GM18498 (cell line): ENCODE measurements around the gene NFATC3.

Source experiments
- ATAC-seq: cut with Tn5 transposase; IDR thresholded peaks from one replicate; pipeline ENCODE4 v1.9.1; 2021; ENCODE audit warnings: mild to moderate bottlenecking, moderate library complexity; ENCODE audit not compliant: unreplicated experiment

The NFATC3 gene

GRCh38 chr16:68244903-68245853, 160.0 kb downstream of the NFATC3 start, which contains the start of gene PLA2G15:
Gene PLA2G15, plus strand, starts transcription at chr16:68245373. Its CDS starts 54 bp downstream, at chr16:68245427.
- peak; percentile 91 for ATAC-seq

DNA sequence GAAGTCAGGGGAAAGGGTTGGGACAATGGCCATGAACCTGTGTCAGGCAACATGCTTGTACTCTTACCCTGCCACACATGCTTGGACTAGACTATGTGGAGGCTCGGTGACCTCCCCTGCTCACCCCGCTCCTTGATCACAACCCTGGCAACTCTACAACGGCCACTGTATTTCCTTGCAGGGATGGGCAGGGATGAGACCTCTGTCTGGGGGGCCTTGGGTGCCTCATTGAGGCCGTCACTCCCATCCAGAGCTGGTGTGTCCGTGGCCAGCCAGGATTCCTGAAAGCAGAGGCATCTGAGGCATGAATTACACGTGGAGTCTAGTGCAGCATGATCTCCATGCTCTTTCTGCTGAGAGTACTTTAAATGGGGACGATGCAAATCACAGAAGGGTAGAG, 161.0 kb downstream of the NFATC3 start:
- ATAC-seq, result no peak

GRCh38 chr16:68246666-68247065, 161.5 kb downstream of the NFATC3 start:
- no peak for ATAC-seq

GRCh38 chr16:68247400-68247799, 162.2 kb downstream of the NFATC3 start:
- no peak for ATAC-seq

DNA sequence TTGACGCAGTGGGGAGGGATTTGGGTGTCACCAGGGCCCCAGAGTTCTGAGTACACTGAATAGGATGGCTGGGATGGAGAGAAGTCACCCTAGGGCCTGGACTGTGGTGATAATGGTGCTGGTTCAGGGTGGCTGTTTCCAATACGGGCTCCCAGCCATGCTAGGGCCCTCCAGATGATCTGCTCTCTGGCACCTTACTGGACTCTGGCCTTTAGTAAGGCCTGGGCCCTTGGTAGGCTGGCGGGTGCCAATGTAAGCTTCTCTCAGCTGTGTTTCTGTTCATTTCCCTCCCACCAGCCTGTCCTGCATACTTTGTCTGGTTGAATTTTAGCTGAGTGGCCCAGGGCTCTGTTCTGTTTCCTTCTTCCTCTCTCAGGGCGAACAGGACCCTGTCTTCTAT, 162.8 kb downstream of the NFATC3 start:
- ATAC-seq, result no peak

DNA sequence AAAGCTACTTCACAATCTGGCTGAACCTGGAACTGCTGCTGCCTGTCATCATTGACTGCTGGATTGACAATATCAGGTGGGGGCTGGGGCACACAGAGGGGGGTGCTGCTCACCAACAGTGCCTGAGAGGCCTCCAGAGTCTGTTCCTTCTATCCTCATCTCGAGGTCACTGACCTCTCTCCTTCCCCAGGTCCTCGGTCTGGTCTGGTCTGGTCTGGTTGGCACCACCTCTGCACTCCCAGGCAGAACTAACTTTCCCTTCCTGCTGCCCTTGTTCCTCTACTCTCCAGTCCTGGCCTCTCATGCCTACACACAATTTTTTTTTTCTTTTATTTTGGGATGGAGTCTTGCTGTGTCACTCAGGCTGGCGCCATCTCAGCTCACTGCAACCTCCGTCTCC, 164.2 kb downstream of the NFATC3 start:
- no peak for ATAC-seq

DNA sequence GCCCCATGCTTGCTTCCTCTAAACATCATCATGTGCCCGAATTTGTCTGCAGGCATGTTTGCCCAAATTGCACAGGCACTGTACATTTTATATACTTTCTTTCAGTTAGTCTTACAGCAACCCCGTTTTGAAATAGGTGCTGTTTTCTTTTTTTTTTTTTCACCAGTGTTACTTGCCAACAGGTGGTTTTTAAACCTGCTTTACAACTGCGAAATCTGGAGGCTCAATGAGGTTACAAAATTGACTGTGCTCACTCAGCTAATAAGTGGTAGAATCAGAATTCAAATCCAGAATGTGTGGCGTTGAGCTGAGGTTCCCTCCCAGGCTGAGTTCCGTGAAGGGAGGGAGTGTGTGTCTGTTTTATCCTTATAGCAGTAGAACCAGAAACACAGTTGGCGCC, 165.8 kb downstream of the NFATC3 start:
- ATAC-seq, result no peak

DNA sequence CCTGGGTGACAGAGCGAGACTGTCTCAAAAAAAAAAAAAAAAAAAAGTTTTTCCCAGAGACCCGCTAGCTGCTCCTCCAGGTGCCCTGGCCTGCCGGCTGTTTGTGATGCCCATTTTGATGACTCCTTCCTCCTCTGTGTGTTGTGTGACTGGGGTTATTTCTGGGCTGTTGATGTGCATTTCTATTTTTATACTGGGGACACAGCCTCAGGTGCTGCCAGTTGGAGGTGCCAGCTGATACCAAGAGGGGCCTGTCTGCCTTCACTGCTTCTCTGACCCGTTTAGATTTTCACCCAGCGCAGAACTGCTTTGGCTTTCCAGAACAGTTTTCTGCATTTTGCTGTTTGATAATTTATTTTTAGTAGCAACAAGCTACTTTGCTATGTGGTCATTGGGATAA, 166.7 kb downstream of the NFATC3 start:
- ATAC-seq, result no peak

GRCh38 chr16:68252383-68252782, 167.2 kb downstream of the NFATC3 start:
- no peak for ATAC-seq

DNA sequence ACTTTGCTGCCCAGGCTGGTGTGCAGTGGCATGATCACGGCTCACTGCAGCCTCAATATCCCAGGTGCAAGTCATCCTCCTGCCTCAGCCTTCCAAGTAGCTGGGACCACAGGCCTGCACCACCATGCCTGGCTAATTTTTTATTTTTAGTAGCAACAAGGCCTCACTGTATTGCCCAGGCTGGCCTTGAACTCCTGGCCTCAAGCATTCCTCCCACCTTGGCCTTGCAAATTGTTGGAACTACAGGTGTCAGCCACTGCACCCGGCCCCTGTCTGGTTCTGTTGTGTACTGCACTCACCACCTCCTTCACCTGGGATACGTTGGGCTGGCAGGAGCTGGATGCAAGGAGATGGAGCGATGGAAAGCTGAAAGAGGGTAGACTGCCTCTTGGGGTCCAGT, 168.6 kb downstream of the NFATC3 start:
- ATAC-seq, result no peak

DNA sequence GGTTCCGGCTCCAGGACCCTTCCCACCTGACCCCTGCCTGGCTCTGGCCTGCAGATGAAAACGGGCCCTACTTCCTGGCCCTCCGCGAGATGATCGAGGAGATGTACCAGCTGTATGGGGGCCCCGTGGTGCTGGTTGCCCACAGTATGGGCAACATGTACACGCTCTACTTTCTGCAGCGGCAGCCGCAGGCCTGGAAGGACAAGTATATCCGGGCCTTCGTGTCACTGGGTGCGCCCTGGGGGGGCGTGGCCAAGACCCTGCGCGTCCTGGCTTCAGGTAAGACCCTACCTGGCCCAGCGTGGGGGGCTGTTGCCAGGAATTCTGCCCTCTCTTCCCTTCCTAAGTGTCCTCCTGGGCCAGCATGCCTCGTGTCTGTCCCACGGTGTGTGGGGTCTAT, 170.5 kb downstream of the NFATC3 start:
- no peak for ATAC-seq

GRCh38 chr16:68257251-68257905, 172.2 kb downstream of the NFATC3 start:
- no peak for ATAC-seq

DNA sequence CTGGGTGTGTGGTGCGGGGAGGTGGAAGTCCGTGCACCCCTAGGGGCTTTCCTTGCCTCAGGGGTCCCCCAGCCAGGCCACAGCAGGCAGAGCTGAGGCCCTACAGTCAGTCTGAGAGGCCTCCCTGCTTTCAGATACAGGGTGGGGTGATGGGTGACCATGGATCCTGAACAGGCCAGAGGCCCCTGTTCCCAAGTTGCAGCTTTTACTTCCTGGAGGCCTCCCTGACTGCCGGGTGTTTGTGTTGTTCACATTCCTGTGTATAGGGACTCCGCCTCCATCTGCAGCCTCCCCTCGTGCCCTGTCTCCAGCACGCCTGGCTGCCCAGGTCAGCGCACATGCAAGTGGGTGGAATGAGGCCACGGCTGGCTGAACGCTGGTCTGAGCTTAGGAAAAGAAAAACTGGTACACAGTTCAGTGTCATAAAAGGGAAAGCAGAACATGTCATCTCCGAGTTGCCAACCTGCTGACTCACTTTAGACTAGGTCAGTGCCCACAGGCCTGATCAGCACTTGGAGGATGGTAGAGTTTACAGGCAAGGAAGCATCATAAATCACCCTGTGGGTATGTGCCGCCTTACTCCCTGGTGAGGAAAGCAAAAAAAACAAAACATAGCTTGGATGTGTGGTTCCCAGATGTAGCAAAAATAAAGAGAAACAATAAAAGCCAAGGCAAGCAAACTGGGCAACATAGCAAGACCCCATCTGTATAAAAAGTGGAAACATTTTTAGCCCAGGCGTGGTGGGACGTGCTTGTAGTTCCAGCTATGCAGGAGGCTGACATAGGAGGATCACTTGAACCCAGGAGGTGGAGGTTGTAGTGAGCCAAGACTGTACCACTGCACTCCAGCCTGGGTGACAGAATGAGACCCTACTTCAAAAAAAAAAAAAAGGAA, 173.0 kb downstream of the NFATC3 start:
- no peak for ATAC-seq

- ATAC-seq, result no peak
Observed at GRCh38 chr16:68259007-68259825, 174.0 kb downstream of the NFATC3 start.

DNA sequence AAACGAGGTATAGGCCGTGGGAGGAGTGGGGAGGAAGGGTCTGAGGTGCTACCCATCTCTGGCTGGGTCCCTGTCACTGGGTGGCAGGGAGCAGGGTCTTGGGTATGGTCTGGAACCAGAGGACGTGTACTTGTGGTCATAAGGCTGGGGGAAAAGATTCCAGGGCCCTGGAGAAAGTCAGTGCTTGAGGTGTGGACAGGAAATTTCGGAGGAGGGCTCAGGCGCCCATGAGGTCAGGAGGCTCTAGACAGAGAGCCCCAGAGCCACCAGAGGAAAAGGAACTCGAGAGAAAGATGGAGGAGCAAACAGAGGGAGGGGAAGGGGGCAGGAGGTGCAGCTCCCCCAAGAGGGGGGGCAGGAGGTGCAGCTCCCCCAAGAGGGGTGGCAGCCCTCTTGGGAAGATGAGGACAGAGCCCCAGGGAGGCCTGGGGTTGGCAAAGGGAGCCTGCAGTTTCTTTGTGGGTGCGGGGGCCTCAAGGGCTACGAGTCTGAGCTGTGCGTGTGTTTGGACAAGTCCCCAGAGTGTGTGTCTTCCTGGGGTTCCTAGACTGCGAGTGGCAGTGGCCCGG, 178.5 kb downstream of the NFATC3 start:
- peak; percentile 3 for ATAC-seq

DNA sequence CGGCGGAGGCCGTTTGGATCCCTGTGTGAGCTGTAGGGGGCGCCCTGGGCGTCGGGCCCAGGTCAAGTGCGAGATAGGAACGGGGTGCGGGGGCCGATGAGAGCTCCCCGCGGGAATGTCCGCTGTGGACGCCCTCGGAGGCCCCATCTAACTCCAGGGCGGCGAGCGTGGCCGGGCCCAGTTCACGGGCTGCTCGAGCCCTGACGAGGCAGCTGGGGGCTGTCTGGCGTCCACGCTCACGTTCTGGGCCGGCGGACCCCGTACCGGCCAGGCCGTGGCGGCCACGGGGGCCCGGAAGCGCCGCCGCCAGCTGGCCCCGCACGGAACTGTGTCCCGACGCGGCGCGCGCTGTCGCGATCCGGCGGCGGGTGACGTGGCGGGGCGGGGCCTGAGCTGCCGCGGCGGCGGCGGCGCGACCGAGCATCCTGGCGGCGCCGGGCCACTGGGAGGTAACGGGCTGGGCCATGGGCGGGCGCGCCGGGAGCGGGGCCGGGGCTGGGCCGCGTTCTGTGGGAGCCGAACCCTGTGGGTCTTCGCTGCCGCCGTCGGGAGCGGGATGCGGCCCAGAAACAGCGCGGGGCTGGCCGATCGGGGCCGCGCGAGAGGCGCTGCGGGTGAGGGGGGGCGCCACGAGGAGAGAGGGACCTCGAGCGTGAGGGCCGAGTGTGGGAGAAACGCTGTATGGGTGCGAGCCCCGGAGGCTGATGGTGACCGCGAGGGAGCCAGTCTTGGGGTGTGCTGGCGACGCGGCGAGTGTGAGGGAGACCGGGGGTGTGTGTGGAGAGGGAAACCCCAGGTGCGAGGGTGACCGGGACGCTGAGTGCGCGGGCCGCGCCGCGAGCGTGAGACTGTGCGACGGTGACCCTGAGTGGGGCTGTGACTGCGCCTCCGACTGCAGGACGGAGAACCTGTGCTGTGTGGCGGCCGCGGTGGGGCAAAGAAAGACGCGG, 179.2 kb downstream of the NFATC3 start, which contains the start of gene SLC7A6:
TSS of gene SLC7A6 (plus strand) at position 399 of the 950 bp plus-strand sequence. CDS start 10,201 bp downstream, outside the sequence.
- ATAC-seq, result peak; percentile 61

DNA sequence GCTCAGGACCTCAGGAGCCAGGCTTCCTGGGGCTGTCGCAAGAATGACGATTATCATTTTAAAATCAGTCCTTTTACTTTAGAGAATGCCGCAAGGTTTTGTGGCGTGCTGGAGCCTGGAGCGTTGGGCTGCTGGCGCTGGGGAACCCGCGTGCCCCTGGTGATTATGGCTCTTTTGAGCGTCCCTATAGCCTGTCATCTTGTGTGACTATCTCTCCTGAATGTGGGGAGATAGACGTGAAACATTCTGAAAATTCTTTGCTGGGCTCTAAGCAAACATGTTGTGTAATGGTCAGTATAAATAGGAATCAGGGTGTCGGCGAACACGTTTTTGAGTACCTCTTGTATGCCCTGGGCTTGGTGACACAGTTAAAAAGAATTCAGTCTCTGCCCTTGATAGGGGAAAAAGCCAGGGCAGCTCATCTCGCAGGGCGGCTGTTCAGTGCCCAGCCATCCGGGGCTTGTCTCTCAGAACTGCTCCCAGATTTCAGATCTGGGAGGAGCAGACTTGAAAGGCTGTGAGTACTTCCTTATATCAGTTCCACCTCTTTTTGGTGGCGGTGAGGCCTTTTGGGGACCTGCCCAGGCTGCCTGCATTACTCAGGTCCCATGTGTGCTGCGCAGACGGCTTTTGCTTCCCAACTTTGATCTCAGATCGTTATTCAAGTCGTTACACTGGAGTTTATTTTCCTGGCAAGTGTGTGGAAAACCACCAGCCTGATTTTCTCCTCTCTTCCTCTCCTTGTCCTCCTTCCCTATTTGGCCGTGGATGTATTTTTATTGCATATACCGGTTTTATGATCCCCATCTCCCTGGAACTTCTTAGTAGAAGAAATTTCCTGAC, 180.1 kb downstream of the NFATC3 start:
- peak; percentile 14 for ATAC-seq
